Activated B cell treated with CpG ODN at 0.5 μM for 24 hours (primary cell): ENCODE measurements around the gene RHD. TPM values are rescaled to one million over a fixed set of nuclear protein-coding genes. Genes with fewer than 3 reads are reported as not detected.

Experiments
- ATAC-seq: fragments of 200-7000 bp; cut with Tn5 transposase; one replicate; pipeline ENCODE4 v1.10.0; 2021; ENCODE audit warnings: low read depth, mild to moderate bottlenecking, moderate library complexity
- CTCF ChIA-PET: fragments of 350-600 bp; sonication (Branson Sonifier 250); formaldehyde crosslinking; loops from one replicate; lab custom pipeline; 2021; ENCODE audit warnings: antibody characterized with exemption; lab: Charles Lee
- POLR2A ChIA-PET: fragments of 350-600 bp; sonication (Branson Sonifier 250); formaldehyde crosslinking; loops from one replicate; lab custom pipeline; 2021; ENCODE audit warnings: antibody characterized with exemption; lab: Charles Lee
- DNase-seq: peaks from one replicate; pipeline ENCODE4 v3.0.0; 2022
- H3K27ac Mint-ChIP-seq: one replicate; pipeline ENCODE4 v1.8.0; 2020; ENCODE audit warnings: mixed read lengths
- H3K27me3 Mint-ChIP-seq: one replicate; pipeline ENCODE4 v1.8.0; 2021; ENCODE audit warnings: mixed read lengths
- H3K36me3 Mint-ChIP-seq: one replicate; pipeline ENCODE4 v1.8.0; 2021; ENCODE audit warnings: low read depth, mixed read lengths
- H3K4me1 Mint-ChIP-seq: one replicate; pipeline ENCODE4 v1.8.0; 2021; ENCODE audit warnings: mixed read lengths
- H3K4me3 Mint-ChIP-seq: one replicate; pipeline ENCODE4 v1.8.0; 2020; ENCODE audit warnings: mild to moderate bottlenecking, mixed read lengths
- H3K9me3 Mint-ChIP-seq: one replicate; pipeline ENCODE4 v1.8.0; 2020; ENCODE audit warnings: mixed read lengths
- CTCF ChIP-seq: fragments of 200-600 bp; IDR thresholded peaks from one replicate; pipeline ENCODE4 v1.8.0; 2022; ENCODE audit warnings: antibody characterized with exemption, mild to moderate bottlenecking
- intact Hi-C: fragments of 100-400 bp; cut with micrococcal nuclease; formaldehyde crosslinking; loops from one replicate; pipeline ENCODE4 v1.15.1; 2024
- total RNA-seq: library from RNA; stranded (reverse); gene quantifications from 2 replicates; pipeline ENCODE4 v1.2.3, GENCODE V29; 2022

RHD gene
- total RNA-seq, 1 donor from 2014 or later, result not detected

DNA sequence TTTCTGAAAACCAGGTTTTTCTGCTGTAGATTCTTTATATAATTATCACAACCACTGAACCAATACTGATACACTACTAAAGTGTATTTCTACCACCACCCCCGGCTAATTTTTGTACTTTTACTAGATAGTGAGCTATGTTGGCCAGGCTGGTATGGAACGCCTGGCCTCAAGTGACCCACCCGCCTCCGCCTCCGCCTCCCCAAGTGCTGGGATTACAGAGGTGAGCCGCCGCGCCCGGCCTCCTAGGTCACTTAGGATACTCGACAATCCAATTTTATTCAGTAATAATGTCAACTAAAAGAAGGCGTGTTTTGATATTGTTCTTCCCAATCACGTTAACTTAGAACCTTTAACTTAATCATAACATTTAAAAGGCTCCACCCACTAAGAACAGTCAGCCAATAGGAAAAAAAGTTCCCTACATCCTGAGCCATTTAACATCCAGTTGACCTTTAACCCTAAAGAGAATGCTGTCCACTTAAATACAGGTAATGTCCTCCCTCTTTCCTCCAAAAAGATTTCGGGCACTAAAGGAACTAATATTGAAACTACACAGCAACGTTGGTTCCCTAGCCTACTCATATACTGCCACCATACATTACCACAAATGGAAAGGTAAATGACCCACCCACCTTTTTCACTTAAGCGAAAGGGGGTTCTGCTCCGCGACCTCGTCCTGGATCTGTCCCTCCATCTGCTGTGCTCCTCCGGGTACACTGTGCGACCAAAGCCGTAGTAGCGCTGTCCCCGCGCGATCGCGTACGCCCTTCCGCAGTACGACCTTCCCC lies 26.3 kb upstream of the RHD start:
- peaks cover 49% of the 10 kb centered on the region for H3K4me1 Mint-ChIP-seq

GRCh38 chr1:25246600-25247023 lies 25.7 kb upstream of the RHD start:
- Mint-ChIP-seq H3K27me3 (no peaks in the 10 kb centered on the region), H3K27ac (peak overlapping the region; percentile 99), H3K4me1 (peaks cover 47% of the 10 kb centered on the region), H3K4me3 (peak overlapping the region; percentile 97), H3K9me3 (no peaks in the 10 kb centered on the region), H3K36me3 (peaks cover 56% of the 10 kb centered on the region)
- DNase-seq (peak; percentile 26), ATAC-seq (no peak)
- POLR2A ChIA-PET, result interaction anchor here (1.0 to 2.2 kb wide), 11 partner anchors 10 to 1421 kb away, joined by 3 to 86 read pairs (median 6); partner anchors contain the start of genes HMGCL, MACO1, RUNX3 and SYF2
- CTCF ChIA-PET, result interaction anchor here (1.8 kb wide), 1 partner anchor 14 kb away, joined by 6 read pairs; the partner anchor contains the start of gene SYF2
- no peak for TF ChIP-seq CTCF
- intact Hi-C loops, result loop anchor here (1.0 to 10.0 kb wide), 7 partner anchors 7 to 832 kb away; partner anchors contain the start of genes MACO1, NIPAL3, STPG1 and SYF2

More for the DNA sequence above, 26.3 kb upstream of the RHD start:
- POLR2A ChIA-PET, result interaction anchor here (0.7 to 2.0 kb wide), 4 partner anchors 10 to 184 kb away, joined by 3 to 16 read pairs (median 5); partner anchors contain the start of gene SYF2
- CTCF ChIA-PET, result no interaction called here
- no peak for TF ChIP-seq CTCF
- peak overlapping the region; percentile 99 for H3K27ac Mint-ChIP-seq
- peak overlapping the region; percentile 97 for H3K4me3 Mint-ChIP-seq
- intact Hi-C loops, result loop anchor here (2.0 to 10.0 kb wide), 3 partner anchors 93 to 831 kb away; partner anchors contain the start of genes NIPAL3, STPG1 and TMEM50A
- ATAC-seq (no peak), DNase-seq (no peak)
- no peaks in the 10 kb centered on the region for H3K27me3 Mint-ChIP-seq
- H3K36me3 Mint-ChIP-seq, result peaks cover 61% of the 10 kb centered on the region
- H3K9me3 Mint-ChIP-seq, result no peaks in the 10 kb centered on the region

DNA sequence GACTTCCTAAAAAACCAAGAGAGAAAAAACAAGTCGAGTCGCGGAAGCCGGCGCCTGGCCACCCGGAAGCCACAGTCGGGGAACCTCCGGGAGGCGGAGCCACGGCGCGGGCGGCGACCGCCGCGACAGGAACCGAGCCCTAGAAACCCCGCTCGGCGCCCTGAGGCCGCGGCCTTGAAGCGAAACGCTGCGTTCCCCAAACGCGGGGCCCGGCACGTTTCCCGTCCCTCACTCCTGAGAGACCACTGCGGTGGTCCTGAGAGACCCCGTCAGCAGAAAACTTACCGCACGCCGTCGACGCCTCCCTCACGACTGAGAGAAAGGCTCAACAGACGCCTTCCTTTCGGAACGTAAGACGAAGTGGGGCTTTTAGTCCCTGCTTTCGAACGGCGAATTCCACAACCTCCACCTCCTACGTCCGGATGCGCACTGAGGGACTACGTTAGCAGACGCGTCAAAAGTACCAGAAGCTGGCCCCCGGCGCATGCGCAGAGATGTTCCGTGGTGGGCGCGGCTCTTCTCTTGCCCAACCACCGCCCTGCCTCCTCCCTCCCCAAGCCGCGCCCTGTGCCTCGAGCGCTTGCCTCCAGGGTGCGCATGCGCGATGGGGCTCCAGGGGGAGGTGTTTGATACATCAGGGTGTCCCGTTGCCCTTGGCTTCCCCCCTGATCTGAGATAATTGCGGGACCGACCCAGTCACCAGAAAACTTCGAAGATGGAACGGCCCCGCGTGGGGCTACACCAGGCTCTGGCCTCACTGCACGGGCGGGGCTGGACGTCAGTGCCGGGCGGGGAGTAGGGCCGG lies 25.1 kb upstream of the RHD start, which contains the start of gene RSRP1:
RSRP1 (minus strand) TSS at position 431 of the 805 bp plus-strand sequence. CDS start 491 bp downstream, outside the sequence.
- H3K36me3 Mint-ChIP-seq, result peaks cover 52% of the 10 kb centered on the region
- H3K9me3 Mint-ChIP-seq, result no peaks in the 10 kb centered on the region
- no peaks in the 10 kb centered on the region for H3K27me3 Mint-ChIP-seq
- ChIA-PET POLR2A (interaction anchor here (0.5 to 2.2 kb wide), 33 partner anchors 8 to 1716 kb away, joined by 3 to 86 read pairs (median 4); partner anchors contain the start of genes CEP85, CLIC4, E2F2 and ELOA), CTCF (interaction anchor here (1.8 to 2.6 kb wide), 2 partner anchors 8 to 15 kb away, joined by 6 to 10 read pairs; partner anchors contain the start of gene SYF2)
- H3K4me3 Mint-ChIP-seq, result peak within 1 kb of the TSS; percentile 97
- peaks cover 45% of the 10 kb centered on the region for H3K4me1 Mint-ChIP-seq
- H3K27ac Mint-ChIP-seq, result peak within 1 kb of the TSS; percentile 99
- peak; percentile 87 for ATAC-seq
- peak; percentile 98 for DNase-seq
- intact Hi-C loops, result loop anchor here (1.0 to 10.0 kb wide), 7 partner anchors 8 to 832 kb away; partner anchors contain the start of genes MACO1, NIPAL3, STPG1 and SYF2
- no peak for TF ChIP-seq CTCF

DNA sequence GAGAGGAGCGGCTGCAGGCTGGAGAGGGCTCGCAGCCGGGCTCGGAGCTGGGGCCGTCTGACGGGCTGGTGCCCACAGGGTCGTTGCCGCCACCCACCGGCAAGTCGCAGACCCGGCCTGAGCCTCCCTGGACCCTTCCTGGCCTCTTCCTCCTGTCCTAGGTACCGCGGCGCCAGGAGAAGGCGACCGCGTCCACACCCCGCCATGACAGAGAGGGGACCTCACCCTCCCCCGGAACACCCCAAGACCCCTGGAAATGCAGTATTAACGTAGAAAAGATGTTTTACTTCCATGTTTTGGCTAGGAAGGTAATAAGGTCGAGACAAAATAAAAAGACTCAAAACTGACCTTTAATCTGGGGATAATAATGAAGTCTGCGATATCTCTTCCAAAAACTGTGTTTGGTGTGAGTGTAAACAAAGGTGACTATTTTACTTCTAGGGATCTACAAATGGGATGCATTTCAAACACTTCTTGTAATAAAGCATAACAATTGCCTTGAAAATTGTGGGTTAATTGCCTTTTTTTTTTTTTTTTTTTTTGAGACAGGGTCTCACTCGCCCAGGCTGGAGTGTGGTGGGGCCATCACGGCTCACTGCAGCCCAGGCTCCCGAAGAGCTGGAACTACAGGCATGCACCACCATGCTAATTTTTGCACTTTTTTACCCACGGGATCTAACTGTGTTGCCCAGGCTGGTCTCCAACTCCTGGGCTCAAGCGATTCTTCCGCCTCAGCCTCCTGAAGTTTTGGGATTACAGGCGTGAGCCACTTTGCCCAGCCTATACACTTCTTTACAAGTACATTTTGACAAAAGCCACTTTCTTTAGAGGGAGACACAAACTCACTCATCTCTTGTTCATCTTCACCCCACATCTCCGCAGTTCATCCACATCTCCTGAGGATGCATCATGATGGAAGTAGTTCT lies 24.2 kb upstream of the RHD start:
- H3K27me3 Mint-ChIP-seq, result no peaks in the 10 kb centered on the region
- no peak for DNase-seq
- H3K9me3 Mint-ChIP-seq, result no peaks in the 10 kb centered on the region
- POLR2A ChIA-PET, result interaction anchor here (0.5 to 2.2 kb wide), 33 partner anchors 9 to 1717 kb away, joined by 3 to 86 read pairs (median 4); partner anchors contain the start of genes CEP85, CLIC4, E2F2 and ELOA
- H3K27ac Mint-ChIP-seq, result peak overlapping the region; percentile 99
- peak overlapping the region; percentile 97 for H3K4me3 Mint-ChIP-seq
- peak; percentile 50 for ATAC-seq
- intact Hi-C loops, result loop anchor here (1.0 to 10.0 kb wide), 7 partner anchors 9 to 833 kb away; partner anchors contain the start of genes MACO1, NIPAL3, STPG1 and SYF2
- no peak for TF ChIP-seq CTCF
- H3K4me1 Mint-ChIP-seq, result peaks cover 43% of the 10 kb centered on the region
- CTCF ChIA-PET, result interaction anchor here (1.8 to 2.6 kb wide), 2 partner anchors 8 to 16 kb away, joined by 6 to 10 read pairs; partner anchors contain the start of gene SYF2
- H3K36me3 Mint-ChIP-seq, result peaks cover 46% of the 10 kb centered on the region
